ENCODE results near the gene SYNE1. TPM values are rescaled to one million over a fixed set of nuclear protein-coding genes. Genes with fewer than 3 reads are reported as not detected.
"Not testable (repeated sequence)": the region's sequence is repeated elsewhere in the genome, so short reads cannot be mapped to it uniquely, and the experiment has no call there.

SYNE1 gene
- total and polyA plus RNA-seq, 10 of the 15 experiments (the other 5 are each of a cell fraction or from before 2014, with no cell fraction given) = 2.3 to 28.7 (median 14.1) TPM

- Histone ChIP-seq H4K20me1 (ENCODE audit: control insufficient read depth, insufficient read depth) (no peaks in the 10 kb centered on the region), H3K4me2 (ENCODE audit: control insufficient read depth, insufficient read depth) (no peak overlapping the region), H3K9ac (ENCODE audit: control insufficient read depth, insufficient read depth, low read length) (no peak overlapping the region), H3K36me3 (ENCODE audit: control insufficient read depth in 2 of 2, insufficient read depth in 2 of 2, low read length in 1 of 2) (no peaks in the 10 kb centered on the region), H3K27ac (ENCODE audit: control insufficient read depth, insufficient read depth) (no peak overlapping the region), H3K4me1 (ENCODE audit: control insufficient read depth, insufficient read depth, low read length) (no peaks in the 10 kb centered on the region), H3K4me3 (no peak overlapping the region), H3K9me3 (replicated peaks; ENCODE audit: control insufficient read depth, insufficient read depth, low read length) (no peaks in the 10 kb centered on the region), H2AFZ (ENCODE audit: control insufficient read depth, low read depth, low read length) (no peak overlapping the region), H3K79me2 (ENCODE audit: control insufficient read depth, insufficient read depth, low read length) (no peaks in the 10 kb centered on the region), H3K27me3 (replicated peaks in 1 of 2; ENCODE audit: control insufficient read depth in 2 of 2, insufficient read depth in 2 of 2, low read length in 1 of 2) (no peaks in the 10 kb centered on the region)
- ChIA-PET POLR2A (no interaction called here), RAD21 (ENCODE audit: unreplicated experiment) (no interaction called here), SMC1A (ENCODE audit: uncharacterized antibody, unreplicated experiment) (no interaction called here), CTCF (no interaction called here)
- TF ChIP-seq SPI1 (IDR thresholded peaks at IDR 0.05; ENCODE audit: borderline replicate concordance, insufficient read depth, low read depth, low read length) (no peak), KLF5 (IDR thresholded peaks at IDR 0.05; ENCODE audit: partially characterized antibody) (no peak), SP1 (IDR thresholded peaks at IDR 0.05; ENCODE audit: low read depth, low read length) (no peak), BMI1 (IDR thresholded peaks at IDR 0.05; ENCODE audit: borderline replicate concordance) (no peak)
- no TSS peak for BruUV-seq (replicated peaks)
- intact Hi-C loops (cut with micrococcal nuclease; ENCODE audit: unreplicated experiment) (no loop called here), in situ Hi-C loops (cut with MboI) (no loop called here)
- FAIRE-seq = no peak
- DNase-seq (ENCODE audit: low read depth, low spot score) = no peak
- no peak for ATAC-seq
- WGBS (ENCODE audit: insufficient coverage, insufficient replicate concordance, low lambda C conversion rate, missing lambda C conversion rate) = 49% methylated on average over 12 of the region's 12 CpGs
Measured at GRCh38 chr6:152685819-152686218, 48.7 kb upstream of the SYNE1 start.

GRCh38 chr6:152682935-152683334 is 45.8 kb upstream of the SYNE1 start:
- FAIRE-seq; H3K4me2 ChIP-seq (ENCODE audit: control insufficient read depth, insufficient read depth); intact Hi-C loops (cut with micrococcal nuclease; ENCODE audit: unreplicated experiment); DNase-seq (ENCODE audit: low read depth, low spot score); H3K4me1 ChIP-seq (ENCODE audit: control insufficient read depth, insufficient read depth, low read length); H3K9ac ChIP-seq (ENCODE audit: control insufficient read depth, insufficient read depth, low read length); H3K36me3 ChIP-seq (ENCODE audit: control insufficient read depth in 2 of 2, insufficient read depth in 2 of 2, low read length in 1 of 2); H2AFZ ChIP-seq (ENCODE audit: control insufficient read depth, low read depth, low read length); ATAC-seq; BruUV-seq (replicated peaks); H3K79me2 ChIP-seq (ENCODE audit: control insufficient read depth, insufficient read depth, low read length); H4K20me1 ChIP-seq (ENCODE audit: control insufficient read depth, insufficient read depth); in situ Hi-C loops (cut with MboI); SMC1A ChIA-PET (ENCODE audit: uncharacterized antibody, unreplicated experiment); RAD21 ChIA-PET (ENCODE audit: unreplicated experiment); H3K27ac ChIP-seq (ENCODE audit: control insufficient read depth, insufficient read depth); CTCF ChIA-PET; H3K9me3 ChIP-seq (replicated peaks; ENCODE audit: control insufficient read depth, insufficient read depth, low read length); H3K27me3 ChIP-seq (replicated peaks in 1 of 2; ENCODE audit: control insufficient read depth in 2 of 2, insufficient read depth in 2 of 2, low read length in 1 of 2); POLR2A ChIA-PET; H3K4me3 ChIP-seq: not testable (repeated sequence)
- 60% methylated on average over 7 of the region's 8 CpGs for WGBS (ENCODE audit: insufficient coverage, insufficient replicate concordance, low lambda C conversion rate, missing lambda C conversion rate)
